ENCODE measurements around the gene TNFAIP8L1. TPM values are rescaled to one million over a fixed set of nuclear protein-coding genes. Genes with fewer than 3 reads are reported as not detected.

Gene TNFAIP8L1
- total RNA-seq, 1 experiment from 2014 or later, result 22.2 TPM

DNA sequence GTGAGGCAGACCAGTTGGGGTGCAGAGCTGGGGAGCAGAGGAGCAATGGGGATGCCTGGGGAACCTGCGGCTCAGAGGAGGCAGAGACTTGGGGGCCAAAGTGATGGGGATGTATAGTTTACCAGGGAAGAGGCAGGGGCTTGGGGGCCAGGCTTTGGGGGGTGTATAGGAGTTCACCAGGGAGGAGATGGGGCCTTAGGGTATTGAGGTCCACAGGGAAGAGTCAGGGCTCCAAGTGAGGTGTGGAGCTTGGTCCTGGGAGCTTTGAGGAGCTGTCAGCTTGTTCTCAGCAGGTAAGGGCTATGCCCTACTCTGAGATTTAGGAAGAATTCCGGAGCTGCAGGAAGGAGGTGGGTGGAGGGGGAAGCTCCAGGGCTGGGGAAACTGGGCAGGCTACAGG lies 10.8 kb downstream of the TNFAIP8L1 start:
- TF ChIP-seq EZH2phosphoT487 (IDR thresholded peaks at IDR 0.05; ENCODE audit: borderline replicate concordance) (no peak), JUND (IDR thresholded peaks at IDR 0.05) (no peak), ZNF274 (IDR thresholded peaks at IDR 0.05; ENCODE audit: low read depth, low read length) (no peak), SRF (IDR thresholded peaks at IDR 0.05; ENCODE audit: low read depth) (no peak), ZFX (IDR thresholded peaks at IDR 0.05) (no peak), POLR2A (IDR thresholded peaks at IDR 0.05; ENCODE audit: borderline replicate concordance, extremely low read depth, insufficient read depth, insufficient read length) (no peak)
- H3K4me2 ChIP-seq (ENCODE audit: low read length), result no peak overlapping the region
- CTCF ChIA-PET, result interaction anchor here (0.9 kb wide), 1 partner anchor 14 kb away, joined by 5 read pairs; no protein-coding TSS in a partner anchor
- H4K20me1 ChIP-seq (ENCODE audit: insufficient read depth), result no peaks in the 10 kb centered on the region
- POLR2A ChIA-PET, result no interaction called here
- ATAC-seq, result no peak
- peaks cover 10% of the 10 kb centered on the region; the same call in 1 of the 2 replicates for H3K79me2 ChIP-seq (ENCODE audit: insufficient read depth, low read length)
- no peaks in the 10 kb centered on the region for H3K9me3 ChIP-seq (ENCODE audit: control insufficient read depth in 1 of 2, insufficient read depth in 1 of 2, low read depth in 1 of 2, low read length in 2 of 2)
- H3K36me3 ChIP-seq (ENCODE audit: control insufficient read depth in 1 of 2, insufficient read depth in 2 of 2, low read length in 2 of 2), result peaks cover 2 to 10% of the 10 kb centered on the region in 2 experiments; a peak in 2 of 4 replicates
- intact Hi-C loops (cut with micrococcal nuclease), result no loop called here
- no peak overlapping the region for H2AFZ ChIP-seq (ENCODE audit: low read depth, low read length, poor library complexity, severe bottlenecking)
- RAD21 ChIA-PET (ENCODE audit: low non-redundant PET in 1 of 2, low total read pairs in 2 of 2, uncharacterized antibody in 2 of 2, unreplicated experiment in 2 of 2), result no interaction called here
- H3K27ac ChIP-seq (ENCODE audit: low read depth, low read length), result no peak overlapping the region
- no TSS peak for BruUV-seq (replicated peaks)
- H3K4me3 ChIP-seq (replicated peaks in 1 of 2; ENCODE audit: low read depth in 1 of 2, low read length in 2 of 2), result no peak overlapping the region
- no peaks in the 10 kb centered on the region for H3K27me3 ChIP-seq (ENCODE audit: insufficient read depth, low read length)
- H3K9me2 ChIP-seq (ENCODE audit: insufficient read depth), result no peaks in the 10 kb centered on the region
- no peak overlapping the region for H3K9ac ChIP-seq (ENCODE audit: low read length)
- H3K4me1 ChIP-seq (ENCODE audit: control insufficient read depth in 1 of 2, insufficient read depth in 2 of 2, low read length in 2 of 2), result no peaks in the 10 kb centered on the region
- no peak for DNase-seq (ENCODE audit: low read depth, low spot score)

GRCh38 chr19:4652075-4652474 lies 12.8 kb downstream of the TNFAIP8L1 start:
- H3K9ac ChIP-seq (ENCODE audit: low read length), result no peak overlapping the region
- peaks cover 5 to 10% of the 10 kb centered on the region in 2 experiments; a peak in 3 of 4 replicates for H3K36me3 ChIP-seq (ENCODE audit: control insufficient read depth in 1 of 2, insufficient read depth in 2 of 2, low read length in 2 of 2)
- no peaks in the 10 kb centered on the region for H3K4me1 ChIP-seq (ENCODE audit: control insufficient read depth in 1 of 2, insufficient read depth in 2 of 2, low read length in 2 of 2)
- H4K20me1 ChIP-seq (ENCODE audit: insufficient read depth), result no peaks in the 10 kb centered on the region
- DNase-seq (ENCODE audit: low read depth, low spot score) (no peak), ATAC-seq (no peak)
- BruUV-seq (replicated peaks), result no TSS peak
- peaks cover 10% of the 10 kb centered on the region; the same call in 1 of the 2 replicates for H3K79me2 ChIP-seq (ENCODE audit: insufficient read depth, low read length)
- no peak overlapping the region for H3K27ac ChIP-seq (ENCODE audit: low read depth, low read length)
- CTCF ChIA-PET, result no interaction called here
- no peaks in the 10 kb centered on the region for H3K9me3 ChIP-seq (ENCODE audit: control insufficient read depth in 1 of 2, insufficient read depth in 1 of 2, low read depth in 1 of 2, low read length in 2 of 2)
- RAD21 ChIA-PET (ENCODE audit: low non-redundant PET in 1 of 2, low total read pairs in 2 of 2, uncharacterized antibody in 2 of 2, unreplicated experiment in 2 of 2), result no interaction called here
- intact Hi-C loops (cut with micrococcal nuclease), result no loop called here
- POLR2A ChIA-PET, result no interaction called here
- H3K27me3 ChIP-seq (ENCODE audit: insufficient read depth, low read length), result no peaks in the 10 kb centered on the region
- no peak overlapping the region for H3K4me3 ChIP-seq (replicated peaks in 1 of 2; ENCODE audit: low read depth in 1 of 2, low read length in 2 of 2)
- no peaks in the 10 kb centered on the region for H3K9me2 ChIP-seq (ENCODE audit: insufficient read depth)
- no peak overlapping the region for H2AFZ ChIP-seq (ENCODE audit: low read depth, low read length, poor library complexity, severe bottlenecking)
- H3K4me2 ChIP-seq (ENCODE audit: low read length), result no peak overlapping the region
- TF ChIP-seq EZH2phosphoT487 (IDR thresholded peaks at IDR 0.05; ENCODE audit: borderline replicate concordance) (no peak), EZH2 (IDR thresholded peaks at IDR 0.05) (no peak), TCF7L2 (IDR thresholded peaks at IDR 0.05; ENCODE audit: borderline replicate concordance, extremely low read depth, insufficient read depth, insufficient read length) (no peak), POLR2A (IDR thresholded peaks at IDR 0.05; ENCODE audit: borderline replicate concordance, extremely low read depth, insufficient read depth, insufficient read length) (no peak), POLR2AphosphoS5 (IDR thresholded peaks at IDR 0.05; ENCODE audit: low read depth, low read length) (no peak), SIN3A (IDR thresholded peaks at IDR 0.05; ENCODE audit: low read depth) (no peak), RAD21 (IDR thresholded peaks at IDR 0.05; ENCODE audit: low read depth) (no peak), SRF (IDR thresholded peaks at IDR 0.05; ENCODE audit: low read depth) (no peak), SP1 (IDR thresholded peaks at IDR 0.05; ENCODE audit: low read depth) (no peak), CEBPB (IDR thresholded peaks at IDR 0.05; ENCODE audit: low read depth) (no peak), EGR1 (IDR thresholded peaks at IDR 0.05; ENCODE audit: low read depth) (no peak), ATF3 (IDR thresholded peaks at IDR 0.05) (no peak)
- TF ChIP-seq, protein P1, sequence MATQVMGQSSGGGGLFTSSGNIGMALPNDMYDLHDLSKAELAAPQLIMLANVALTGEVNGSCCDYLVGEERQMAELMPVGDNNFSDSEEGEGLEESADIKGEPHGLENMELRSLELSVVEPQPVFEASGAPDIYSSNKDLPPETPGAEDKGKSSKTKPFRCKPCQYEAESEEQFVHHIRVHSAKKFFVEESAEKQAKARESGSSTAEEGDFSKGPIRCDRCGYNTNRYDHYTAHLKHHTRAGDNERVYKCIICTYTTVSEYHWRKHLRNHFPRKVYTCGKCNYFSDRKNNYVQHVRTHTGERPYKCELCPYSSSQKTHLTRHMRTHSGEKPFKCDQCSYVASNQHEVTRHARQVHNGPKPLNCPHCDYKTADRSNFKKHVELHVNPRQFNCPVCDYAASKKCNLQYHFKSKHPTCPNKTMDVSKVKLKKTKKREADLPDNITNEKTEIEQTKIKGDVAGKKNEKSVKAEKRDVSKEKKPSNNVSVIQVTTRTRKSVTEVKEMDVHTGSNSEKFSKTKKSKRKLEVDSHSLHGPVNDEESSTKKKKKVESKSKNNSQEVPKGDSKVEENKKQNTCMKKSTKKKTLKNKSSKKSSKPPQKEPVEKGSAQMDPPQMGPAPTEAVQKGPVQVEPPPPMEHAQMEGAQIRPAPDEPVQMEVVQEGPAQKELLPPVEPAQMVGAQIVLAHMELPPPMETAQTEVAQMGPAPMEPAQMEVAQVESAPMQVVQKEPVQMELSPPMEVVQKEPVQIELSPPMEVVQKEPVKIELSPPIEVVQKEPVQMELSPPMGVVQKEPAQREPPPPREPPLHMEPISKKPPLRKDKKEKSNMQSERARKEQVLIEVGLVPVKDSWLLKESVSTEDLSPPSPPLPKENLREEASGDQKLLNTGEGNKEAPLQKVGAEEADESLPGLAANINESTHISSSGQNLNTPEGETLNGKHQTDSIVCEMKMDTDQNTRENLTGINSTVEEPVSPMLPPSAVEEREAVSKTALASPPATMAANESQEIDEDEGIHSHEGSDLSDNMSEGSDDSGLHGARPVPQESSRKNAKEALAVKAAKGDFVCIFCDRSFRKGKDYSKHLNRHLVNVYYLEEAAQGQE (IDR thresholded peaks at IDR 0.05; ENCODE audit: low read depth), result no peak
- TF ChIP-seq, protein P2, sequence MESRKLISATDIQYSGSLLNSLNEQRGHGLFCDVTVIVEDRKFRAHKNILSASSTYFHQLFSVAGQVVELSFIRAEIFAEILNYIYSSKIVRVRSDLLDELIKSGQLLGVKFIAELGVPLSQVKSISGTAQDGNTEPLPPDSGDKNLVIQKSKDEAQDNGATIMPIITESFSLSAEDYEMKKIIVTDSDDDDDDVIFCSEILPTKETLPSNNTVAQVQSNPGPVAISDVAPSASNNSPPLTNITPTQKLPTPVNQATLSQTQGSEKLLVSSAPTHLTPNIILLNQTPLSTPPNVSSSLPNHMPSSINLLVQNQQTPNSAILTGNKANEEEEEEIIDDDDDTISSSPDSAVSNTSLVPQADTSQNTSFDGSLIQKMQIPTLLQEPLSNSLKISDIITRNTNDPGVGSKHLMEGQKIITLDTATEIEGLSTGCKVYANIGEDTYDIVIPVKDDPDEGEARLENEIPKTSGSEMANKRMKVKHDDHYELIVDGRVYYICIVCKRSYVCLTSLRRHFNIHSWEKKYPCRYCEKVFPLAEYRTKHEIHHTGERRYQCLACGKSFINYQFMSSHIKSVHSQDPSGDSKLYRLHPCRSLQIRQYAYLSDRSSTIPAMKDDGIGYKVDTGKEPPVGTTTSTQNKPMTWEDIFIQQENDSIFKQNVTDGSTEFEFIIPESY (IDR thresholded peaks at IDR 0.05; ENCODE audit: extremely low read depth, insufficient replicate concordance, low read length), result no peak

Data from HCT116 (cell line).